Measurements from ENCODE around the gene MAPK6. TPM values are rescaled to one million over a fixed set of nuclear protein-coding genes. Genes with fewer than 3 reads are reported as not detected.
A peak's percentile ranks its signal among the peaks of the same experiment; 100 is the strongest.

The MAPK6 gene
- polyA plus RNA-seq (2011; rRNA removed) (55.7 and 74.3 TPM in 2 replicates), polyA minus RNA-seq (2011; rRNA and poly(A)+ RNA removed) (49.4 and 66.3 TPM in 2 replicates)

DNA sequence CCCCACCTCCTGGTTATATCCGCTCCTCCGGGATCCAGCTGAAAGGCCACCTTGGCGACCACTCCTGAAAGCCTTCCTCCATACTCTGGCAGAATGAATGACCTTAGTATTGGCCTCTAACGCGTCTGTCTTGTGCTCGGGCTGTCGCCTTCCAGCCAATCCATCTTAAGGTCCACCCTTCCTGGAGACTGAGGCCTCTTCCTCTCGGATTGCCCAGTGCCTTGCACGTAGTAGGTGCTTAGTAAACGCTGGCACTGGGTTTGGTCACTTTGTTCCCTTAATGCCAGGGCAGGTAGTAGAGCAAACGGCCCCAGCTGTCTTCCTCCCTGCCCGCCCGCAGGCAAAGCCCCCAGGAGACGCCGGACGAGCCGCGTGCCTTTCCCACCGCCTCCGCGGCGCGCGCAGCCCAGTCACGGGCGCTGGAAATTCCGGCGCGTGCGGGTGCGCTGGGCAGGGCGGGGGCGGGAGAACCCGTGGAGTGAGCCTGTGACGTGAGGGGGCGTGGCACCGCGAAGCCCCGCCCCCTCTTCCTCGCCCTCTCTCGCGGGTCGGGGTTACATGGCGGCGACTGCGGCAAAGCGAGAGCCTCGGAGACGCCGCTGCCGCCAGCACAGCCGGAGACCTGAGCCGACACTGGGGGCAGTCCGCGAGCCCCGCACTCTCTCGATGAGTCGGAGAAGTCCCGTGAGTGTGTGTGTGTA lies at the start of gene MAPK6:
Gene MAPK6 (plus strand): TSS at position 527 of the 701 bp plus-strand sequence. CDS start 27,242 bp downstream, outside the sequence.
- Histone ChIP-seq H3K9me3 (ENCODE audit: control insufficient read depth, insufficient read depth, low read length) (no peaks in the 10 kb centered on the region; the same call in 1 of the 2 replicates), H3K27ac (ENCODE audit: low read depth, low read length) (peak within 1 kb of the TSS; percentile 99), H3K27me3 (ENCODE audit: control insufficient read depth, insufficient read depth, low read length) (no peaks in the 10 kb centered on the region), H3K4me3 (ENCODE audit: low read depth, low read length) (peak within 1 kb of the TSS; percentile 91)
- ChIA-PET CTCF (no interaction called here), POLR2A (no interaction called here)
- peak; percentile 88 for DNase-seq (ENCODE audit: low read depth, low spot score)
- TF ChIP-seq, protein P1, sequence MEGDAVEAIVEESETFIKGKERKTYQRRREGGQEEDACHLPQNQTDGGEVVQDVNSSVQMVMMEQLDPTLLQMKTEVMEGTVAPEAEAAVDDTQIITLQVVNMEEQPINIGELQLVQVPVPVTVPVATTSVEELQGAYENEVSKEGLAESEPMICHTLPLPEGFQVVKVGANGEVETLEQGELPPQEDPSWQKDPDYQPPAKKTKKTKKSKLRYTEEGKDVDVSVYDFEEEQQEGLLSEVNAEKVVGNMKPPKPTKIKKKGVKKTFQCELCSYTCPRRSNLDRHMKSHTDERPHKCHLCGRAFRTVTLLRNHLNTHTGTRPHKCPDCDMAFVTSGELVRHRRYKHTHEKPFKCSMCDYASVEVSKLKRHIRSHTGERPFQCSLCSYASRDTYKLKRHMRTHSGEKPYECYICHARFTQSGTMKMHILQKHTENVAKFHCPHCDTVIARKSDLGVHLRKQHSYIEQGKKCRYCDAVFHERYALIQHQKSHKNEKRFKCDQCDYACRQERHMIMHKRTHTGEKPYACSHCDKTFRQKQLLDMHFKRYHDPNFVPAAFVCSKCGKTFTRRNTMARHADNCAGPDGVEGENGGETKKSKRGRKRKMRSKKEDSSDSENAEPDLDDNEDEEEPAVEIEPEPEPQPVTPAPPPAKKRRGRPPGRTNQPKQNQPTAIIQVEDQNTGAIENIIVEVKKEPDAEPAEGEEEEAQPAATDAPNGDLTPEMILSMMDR (IDR thresholded peaks at IDR 0.05; ENCODE audit: low read depth, low read length), result no peak

DNA sequence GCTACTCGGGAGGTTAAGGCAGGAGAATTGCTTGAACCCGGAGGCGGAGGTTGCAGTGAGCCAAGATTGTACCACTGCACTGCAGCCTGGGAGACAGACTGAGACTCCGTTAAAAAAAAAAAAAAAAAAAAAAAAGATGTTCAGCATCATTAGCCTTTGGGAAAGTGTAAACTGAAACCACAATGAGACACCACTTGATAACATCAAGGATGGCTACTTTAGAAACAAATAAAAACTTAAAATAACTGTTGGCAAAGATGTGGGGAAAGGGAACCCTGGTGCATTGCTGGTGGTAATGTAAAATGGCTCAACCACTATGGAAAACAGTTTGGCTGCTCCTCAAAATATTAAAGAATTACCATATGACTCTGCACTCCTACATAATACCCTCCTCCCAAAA lies 49.3 kb upstream of the MAPK6 start:
- ChIA-PET CTCF (no interaction called here), POLR2A (no interaction called here)
- Histone ChIP-seq H3K4me3 (ENCODE audit: low read depth, low read length) (no peak overlapping the region; the same call in 1 of the 2 replicates), H3K9me3 (ENCODE audit: control insufficient read depth, insufficient read depth, low read length) (peaks cover 13% of the 10 kb centered on the region), H3K27me3 (ENCODE audit: control insufficient read depth, insufficient read depth, low read length) (no peaks in the 10 kb centered on the region), H3K27ac (ENCODE audit: low read depth, low read length) (no peak overlapping the region)
- DNase-seq (ENCODE audit: low read depth, low spot score), result no peak
- TF ChIP-seq, protein P1 (IDR thresholded peaks at IDR 0.05; ENCODE audit: low read depth, low read length), result no peak

DNA sequence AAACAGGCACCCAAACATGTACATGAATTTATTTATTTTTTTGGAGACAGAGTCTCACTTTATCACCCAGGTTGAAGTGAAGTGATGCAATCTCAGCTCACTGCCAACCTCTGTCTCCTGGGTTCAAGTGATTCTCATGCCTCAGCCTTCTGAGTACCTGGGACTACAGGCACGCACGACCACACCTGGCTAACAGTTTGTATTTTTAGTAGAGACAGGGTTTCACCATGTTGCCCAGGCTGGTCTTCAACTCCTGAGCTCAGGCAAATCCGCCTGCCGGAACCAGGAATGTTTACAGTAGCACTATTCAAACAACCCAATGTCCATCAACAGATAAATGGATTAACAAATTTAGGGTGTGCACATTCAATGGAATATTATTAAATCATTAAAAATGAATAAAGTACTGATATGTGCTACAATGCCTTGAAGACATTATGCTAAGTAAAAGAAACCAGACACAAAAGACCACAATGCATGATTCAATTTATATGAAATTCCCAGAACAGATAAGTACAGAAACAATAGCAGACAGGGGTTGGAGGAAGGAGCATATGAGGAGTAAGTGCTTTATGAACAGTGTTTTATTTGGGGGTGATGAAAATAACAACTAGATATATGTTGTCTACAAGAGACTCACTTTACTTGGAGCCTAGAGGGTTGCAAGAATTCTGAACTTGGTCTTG lies 48.7 kb upstream of the MAPK6 start:
- DNase-seq (ENCODE audit: low read depth, low spot score), result no peak
- TF ChIP-seq, protein P1 (IDR thresholded peaks at IDR 0.05; ENCODE audit: low read depth, low read length), result no peak
- Histone ChIP-seq H3K27ac (ENCODE audit: low read depth, low read length) (no peak overlapping the region), H3K4me3 (ENCODE audit: low read depth, low read length) (peak overlapping the region; percentile 96), H3K9me3 (ENCODE audit: control insufficient read depth, insufficient read depth, low read length) (peaks cover 13% of the 10 kb centered on the region), H3K27me3 (ENCODE audit: control insufficient read depth, insufficient read depth, low read length) (no peaks in the 10 kb centered on the region)
- ChIA-PET POLR2A (interaction anchor here (0.5 kb wide), 1 partner anchor 77 kb away, joined by 3 read pairs; no protein-coding TSS in a partner anchor), CTCF (interaction anchor here (0.7 to 3.4 kb wide), 6 partner anchors 83 to 259 kb away, joined by 3 to 16 read pairs (median 4); no protein-coding TSS in a partner anchor)

DNA sequence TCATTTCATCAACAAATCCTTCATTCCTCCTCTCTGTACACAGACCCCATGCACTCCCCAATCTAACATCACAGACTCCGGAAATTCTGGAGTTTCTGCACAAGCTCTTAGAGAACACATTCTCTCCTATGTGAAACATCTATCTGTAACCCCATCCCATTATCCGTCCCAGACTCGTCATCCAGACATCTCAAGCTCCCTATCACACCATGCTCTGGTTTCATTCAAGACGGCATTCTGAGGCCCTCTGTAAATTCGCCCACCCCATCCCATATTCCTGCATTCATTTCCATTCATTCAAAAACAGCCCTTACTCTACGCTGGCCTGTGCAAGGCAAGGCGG lies 48.0 kb upstream of the MAPK6 start:
- ChIA-PET POLR2A (interaction anchor here (0.5 to 1.2 kb wide), 5 partner anchors 9 to 108 kb away, joined by 3 to 5 read pairs (median 4); no protein-coding TSS in a partner anchor), CTCF (interaction anchor here (0.7 to 3.4 kb wide), 7 partner anchors 83 to 259 kb away, joined by 3 to 16 read pairs (median 4); no protein-coding TSS in a partner anchor)
- DNase-seq (ENCODE audit: low read depth, low spot score), result no peak
- Histone ChIP-seq H3K27me3 (ENCODE audit: control insufficient read depth, insufficient read depth, low read length) (no peaks in the 10 kb centered on the region), H3K9me3 (ENCODE audit: control insufficient read depth, insufficient read depth, low read length) (peaks cover 13% of the 10 kb centered on the region), H3K4me3 (ENCODE audit: low read depth, low read length) (peak overlapping the region; percentile 96), H3K27ac (ENCODE audit: low read depth, low read length) (peak overlapping the region; percentile 87)
- TF ChIP-seq, protein P1 (IDR thresholded peaks at IDR 0.05; ENCODE audit: low read depth, low read length), result no peak

Data from AG04450 (cell line).